Astrocyte (in vitro differentiated cells and primary cell): Measurements from ENCODE around the gene DMXL1. TPM values are rescaled to one million over a fixed set of nuclear protein-coding genes. Genes with fewer than 3 reads are reported as not detected.
"Not testable (repeated sequence)": the region's sequence is repeated elsewhere in the genome, so short reads cannot be mapped to it uniquely, and the experiment has no call there.

ENCODE experiments used
- DNase-seq: peaks from one replicate; pipeline ENCODE4 v3.0.0-alpha.2; 2010; ENCODE audit warnings: low read depth
- FAIRE-seq: peaks from 2 replicates; lab custom pipeline; 2011; peaks lifted over from hg19 to GRCh38; lab: Jason Lieb, UNC
- H2AFZ ChIP-seq: 2 replicates; pipeline ENCODE4 v1.6.0; 2012; ENCODE audit warnings: low read depth, low read length, inconsistent platforms
- H3K27ac ChIP-seq: 2 replicates; pipeline ENCODE4 v1.5.1; 2011; ENCODE audit warnings: low read depth, low read length, inconsistent platforms
- H3K27me3 ChIP-seq: 2 replicates; pipeline ENCODE4 v1.6.0; 2011; ENCODE audit warnings: low read length, inconsistent platforms; ENCODE audit not compliant: insufficient read depth
- H3K36me3 ChIP-seq: 2 replicates; pipeline ENCODE4 v1.5.1; 2011; ENCODE audit warnings: low read length, inconsistent platforms; ENCODE audit not compliant: insufficient read depth
- H3K4me1 ChIP-seq: 2 replicates; pipeline ENCODE4 v1.5.1; 2011; ENCODE audit warnings: low read length, inconsistent platforms; ENCODE audit not compliant: insufficient read depth
- H3K4me2 ChIP-seq: 2 replicates; pipeline ENCODE4 v1.6.0; 2012; ENCODE audit warnings: low read length, inconsistent platforms
- H3K4me3 ChIP-seq: 2 replicates; pipeline ENCODE4 v1.5.1; 2011; ENCODE audit warnings: low read depth, mild to moderate bottlenecking, low read length, inconsistent platforms; ENCODE audit not compliant: insufficient read depth
- H3K79me2 ChIP-seq: 2 replicates; pipeline ENCODE4 v1.6.0; 2012; ENCODE audit warnings: mild to moderate bottlenecking, low read length, inconsistent platforms; ENCODE audit not compliant: insufficient read depth
- H3K9ac ChIP-seq: 2 replicates; pipeline ENCODE4 v1.6.0; 2012; ENCODE audit warnings: mild to moderate bottlenecking, low read length, inconsistent platforms
- H3K9me3 ChIP-seq: 2 replicates; pipeline ENCODE4 v1.5.1; 2012; ENCODE audit warnings: low read depth, mild to moderate bottlenecking, low read length, inconsistent platforms; ENCODE audit not compliant: insufficient read depth
- H4K20me1 ChIP-seq: 2 replicates; pipeline ENCODE4 v1.6.0; 2012; ENCODE audit warnings: low read length, inconsistent platforms; ENCODE audit not compliant: insufficient read depth
- H3K27ac Mint-ChIP-seq: one replicate; pipeline ENCODE4 v1.8.0; 2021; ENCODE audit warnings: mild to moderate bottlenecking, mixed read lengths; ENCODE audit not compliant: unreplicated experiment
- H3K27me3 Mint-ChIP-seq: one replicate; pipeline ENCODE4 v1.8.0; 2021; ENCODE audit warnings: low read depth, mixed read lengths; ENCODE audit not compliant: unreplicated experiment
- H3K36me3 Mint-ChIP-seq: one replicate; pipeline ENCODE4 v1.8.0; 2021; ENCODE audit warnings: low read depth, mixed read lengths; ENCODE audit not compliant: unreplicated experiment
- H3K4me1 Mint-ChIP-seq: one replicate; pipeline ENCODE4 v1.8.0; 2021; ENCODE audit warnings: low read depth, mixed read lengths; ENCODE audit not compliant: unreplicated experiment
- H3K4me3 Mint-ChIP-seq: one replicate; pipeline ENCODE4 v1.8.0; 2021; ENCODE audit warnings: mild to moderate bottlenecking, moderate library complexity, mixed read lengths; ENCODE audit not compliant: unreplicated experiment
- H3K9me3 Mint-ChIP-seq: one replicate; pipeline ENCODE4 v1.8.0; 2021; ENCODE audit warnings: mild to moderate bottlenecking, mixed read lengths; ENCODE audit not compliant: unreplicated experiment
- CTCF ChIP-seq: IDR thresholded peaks from 2 replicates; pipeline ENCODE4 v1.5.1; 2011; ENCODE audit warnings: low read depth, mild to moderate bottlenecking, inconsistent platforms, low read length, moderate library complexity; ENCODE audit not compliant: insufficient read depth
- EZH2 ChIP-seq: IDR thresholded peaks from 2 replicates; pipeline ENCODE4 v1.6.1; 2012; ENCODE audit warnings: mild to moderate bottlenecking, low read length, inconsistent platforms; ENCODE audit not compliant: insufficient read depth
- total RNA-seq: library from RNA; stranded (reverse); gene quantifications from 2 replicates; pipeline ENCODE4 v1.2.1, GENCODE V29; 2021

The DMXL1 gene
- total RNA-seq, 1 donor from 2014 or later = 26.0 TPM

DNA sequence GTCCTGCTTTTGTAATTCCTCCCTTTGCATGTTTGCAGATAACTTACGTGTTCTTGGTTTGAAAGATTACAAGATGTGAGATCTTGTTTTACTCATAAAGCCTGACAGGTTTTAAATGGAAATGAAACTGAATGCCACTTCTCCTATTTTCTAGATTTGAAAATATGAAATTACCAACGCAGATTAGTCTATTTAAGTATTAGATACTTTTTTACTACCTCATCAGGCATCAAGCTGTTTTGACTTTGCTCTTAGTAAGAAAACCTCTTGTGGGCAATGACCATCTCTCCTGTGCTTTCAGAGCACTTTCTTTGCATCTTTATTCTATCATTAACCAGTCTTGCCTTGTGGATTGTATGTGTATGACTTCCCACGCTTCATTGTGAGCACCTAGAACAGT lies 3.5 kb downstream of the DMXL1 start:
- TF ChIP-seq EZH2 (no peak), CTCF (no peak)
- H3K4me3 Mint-ChIP-seq = no peak overlapping the region
- H3K27ac Mint-ChIP-seq = no peak overlapping the region

DNA sequence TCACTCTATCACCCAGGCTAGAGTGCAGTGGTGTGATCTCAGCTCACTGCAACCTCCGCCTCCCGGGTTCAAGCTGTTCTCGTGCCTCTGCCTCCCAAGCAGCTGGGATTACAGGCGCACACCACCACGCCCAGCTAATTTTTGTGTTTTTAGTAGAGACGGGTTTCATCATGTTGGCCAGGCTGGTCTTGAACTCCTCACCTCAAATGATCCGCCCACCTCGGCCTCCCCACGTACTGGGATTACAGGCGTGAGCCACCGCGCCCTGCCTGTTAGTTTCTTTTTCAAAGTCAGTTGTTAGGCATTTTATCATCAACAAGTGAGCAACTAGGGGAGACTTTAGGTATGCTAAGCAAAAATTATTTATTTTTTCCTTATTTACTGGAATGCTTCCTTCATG lies 4.4 kb downstream of the DMXL1 start:
- H3K27ac Mint-ChIP-seq, H3K9ac ChIP-seq, H3K4me3 ChIP-seq, H3K4me3 Mint-ChIP-seq, H3K4me2 ChIP-seq, H3K27me3 Mint-ChIP-seq, H3K27me3 ChIP-seq, H3K9me3 ChIP-seq, H3K36me3 ChIP-seq, H2AFZ ChIP-seq, DNase-seq, H3K9me3 Mint-ChIP-seq, H3K27ac ChIP-seq, FAIRE-seq, H3K36me3 Mint-ChIP-seq: not testable (repeated sequence)
- Histone ChIP-seq H3K79me2 (peaks cover 71% of the 10 kb centered on the region), H4K20me1 (peaks cover 34% of the 10 kb centered on the region), H3K4me1 (peaks cover 12% of the 10 kb centered on the region)
- peaks cover 26% of the 10 kb centered on the region for H3K4me1 Mint-ChIP-seq

More for the DNA sequence above, 3.5 kb downstream of the DMXL1 start:
- no peak overlapping the region for H3K9ac ChIP-seq
- peaks cover 15% of the 10 kb centered on the region for H3K4me1 ChIP-seq
- H3K36me3 Mint-ChIP-seq = no peaks in the 10 kb centered on the region
- peaks cover 26% of the 10 kb centered on the region for H4K20me1 ChIP-seq
- H3K4me3 ChIP-seq = no peak overlapping the region
- no peak for DNase-seq
- peaks cover 69% of the 10 kb centered on the region for H3K79me2 ChIP-seq
- H3K4me2 ChIP-seq = no peak overlapping the region
- no peaks in the 10 kb centered on the region for H3K36me3 ChIP-seq
- peaks cover 20% of the 10 kb centered on the region for H3K4me1 Mint-ChIP-seq
- FAIRE-seq = no peak
- H3K27ac ChIP-seq = no peak overlapping the region
- H3K9me3 ChIP-seq = no peaks in the 10 kb centered on the region
- H3K27me3 Mint-ChIP-seq = no peaks in the 10 kb centered on the region
- no peak overlapping the region for H2AFZ ChIP-seq
- no peaks in the 10 kb centered on the region for H3K27me3 ChIP-seq
- no peaks in the 10 kb centered on the region for H3K9me3 Mint-ChIP-seq

DNA sequence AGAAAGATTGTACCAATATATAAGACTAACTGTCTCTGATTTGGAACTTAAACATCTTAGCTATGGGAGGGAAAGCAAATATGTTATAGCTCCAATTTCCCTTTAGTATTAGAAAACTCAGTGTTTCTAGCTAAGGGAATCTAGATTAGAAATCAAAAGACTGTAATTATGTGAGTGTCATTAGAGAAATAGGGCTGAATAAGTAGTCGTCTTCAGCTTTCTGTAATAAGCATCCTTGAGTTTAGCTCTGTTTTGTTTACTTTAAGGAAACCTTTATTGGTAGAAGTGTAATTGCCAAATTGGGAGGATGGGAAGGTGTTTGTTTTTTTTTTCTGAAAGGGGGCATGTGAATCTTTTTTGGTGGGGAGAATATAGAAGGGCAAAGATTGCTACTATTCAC lies 5.2 kb downstream of the DMXL1 start:
- no peak overlapping the region for H3K4me2 ChIP-seq
- H3K4me3 Mint-ChIP-seq = no peak overlapping the region
- no peak overlapping the region for H3K27ac Mint-ChIP-seq
- no peak overlapping the region for H2AFZ ChIP-seq
- peaks cover 28% of the 10 kb centered on the region for H3K4me1 Mint-ChIP-seq
- no peaks in the 10 kb centered on the region for H3K9me3 ChIP-seq
- peaks cover 42% of the 10 kb centered on the region for H4K20me1 ChIP-seq
- H3K9ac ChIP-seq = no peak overlapping the region
- H3K27me3 ChIP-seq = no peaks in the 10 kb centered on the region
- DNase-seq (no peak), FAIRE-seq (no peak)
- H3K79me2 ChIP-seq = peaks cover 75% of the 10 kb centered on the region
- H3K27me3 Mint-ChIP-seq = no peaks in the 10 kb centered on the region
- H3K9me3 Mint-ChIP-seq = no peaks in the 10 kb centered on the region
- no peak for TF ChIP-seq EZH2
- no peak for TF ChIP-seq CTCF
- H3K27ac ChIP-seq = no peak overlapping the region
- H3K36me3 Mint-ChIP-seq = no peaks in the 10 kb centered on the region
- H3K4me3 ChIP-seq = no peak overlapping the region
- peaks cover 10% of the 10 kb centered on the region for H3K4me1 ChIP-seq
- no peaks in the 10 kb centered on the region for H3K36me3 ChIP-seq
